Sigmoid colon (tissue), 7 donors: ENCODE measurements around the gene ACVR2B. TPM values are rescaled to one million over a fixed set of nuclear protein-coding genes. Genes with fewer than 3 reads are reported as not detected.

Source experiments
- DNase-seq: peaks from one replicate; pipeline ENCODE4 v3.0.0-alpha.2; 2019
- H3K27ac ChIP-seq, 4 donors: fragments of 200-600 bp; sonication (generic); one replicate each; pipeline ENCODE4 v1.5.1; 2016 to 2019; ENCODE audit warnings: mild to moderate bottlenecking in 1 of 4
- H3K27me3 ChIP-seq, 3 donors: fragments of 200-600 bp; sonication (generic); one replicate each; pipeline ENCODE4 v1.5.1; 2019; ENCODE audit warnings: mild to moderate bottlenecking in 1 of 3
- H3K36me3 ChIP-seq, 4 donors: fragments of 200-600 bp; sonication (generic); one replicate each; pipeline ENCODE4 v1.5.1; 2016 to 2019
- H3K4me1 ChIP-seq, 4 donors: fragments of 200-600 bp; sonication (generic); one replicate each; pipeline ENCODE4 v1.5.1; 2017 to 2019
- H3K4me3 ChIP-seq, 4 donors: fragments of 200-600 bp; sonication (generic); one replicate each; pipeline ENCODE4 v1.5.1; 2017 to 2019; ENCODE audit warnings: mild to moderate bottlenecking in 2 of 4, moderate library complexity in 1 of 4
- H3K9me3 ChIP-seq, 4 donors: fragments of 200-600 bp in 3 of 4; sonication (generic) in 3 of 4; one replicate each; pipeline versions ENCODE4 v1.5.1 to v1.6.1; 2013 to 2019
- CTCF ChIP-seq, 4 experiments: fragments of 450-650 bp in 3 of 4; fragments of 200-600 bp in 1 of 4; IDR thresholded peaks; one replicate each; pipeline ENCODE4 v1.5.1; 2016 to 2019; ENCODE audit warnings: antibody characterized with exemption in 4 of 4, mild to moderate bottlenecking in 3 of 4, moderate library complexity in 2 of 4
- EP300 ChIP-seq, 4 donors: sonication (generic); formaldehyde crosslinking; IDR thresholded peaks; one replicate each; pipeline ENCODE4 v1.6.1; 2017; ENCODE audit warnings: antibody characterized with exemption in 4 of 4
- POLR2A ChIP-seq, 2 donors: fragments of 450-650 bp; IDR thresholded peaks; one replicate each; pipeline ENCODE4 v1.6.1; 2016; ENCODE audit warnings: antibody characterized with exemption in 2 of 2, mild to moderate bottlenecking in 2 of 2, moderate library complexity in 2 of 2
- POLR2AphosphoS5 ChIP-seq, 4 donors: sonication (generic); formaldehyde crosslinking; IDR thresholded peaks; one replicate each; pipeline ENCODE4 v1.6.1; 2017; ENCODE audit warnings: antibody characterized with exemption in 4 of 4
- WGBS, 2 donors: extraction: QIAGEN DNeasy Blood & Tissue Kit; methylation state at CpG; one replicate each; pipeline ENCODE4 v1.1.7; 2013; 5-methylcytosine and 5-hydroxymethylcytosine counted together
- intact Hi-C: fragments of 100-400 bp; cut with DNase I; formaldehyde crosslinking; loops from one replicate; pipeline ENCODE4 v1.15.1; 2023
- polyA plus RNA-seq, 3 donors: library from polyadenylated mRNA; stranded (reverse); fragments of 200-250 nt; gene quantifications; one replicate each; pipeline ENCODE4 v1.2.3, GENCODE V29; 2013
- total RNA-seq, 4 donors: library from RNA; depleted of rRNA; stranded (reverse); fragments of >200 nt; gene quantifications; one replicate each; pipeline ENCODE4 v1.1.0, GENCODE V29; 2016
- donor health status: healthy with polysubstance abuse.
- donor health status: Bipolar disorder and iron deficiency.
- donor health status: healthy.

The ACVR2B gene
- total and polyA plus RNA-seq, 7 donors = 0.46 to 9.1 (median 4.8) TPM

GRCh38 chr3:38519651-38520050, 66.0 kb downstream of the ACVR2B start:
- Histone ChIP-seq H3K4me1 (no peaks in the 10 kb centered on the region), H3K36me3 (peaks cover under 1 to 46% (median 19%) of the 10 kb centered on the region in 4 donors), H3K27ac (no peak overlapping the region), H3K27me3 (no peaks in the 10 kb centered on the region), H3K4me3 (no peak overlapping the region), H3K9me3 (no peaks in the 10 kb centered on the region)
- TF ChIP-seq CTCF (IDR thresholded peaks at IDR 0.05) = no peak
- no peak for TF ChIP-seq EP300 (IDR thresholded peaks at IDR 0.05)
- TF ChIP-seq POLR2AphosphoS5 (IDR thresholded peaks at IDR 0.05) = no peak
- TF ChIP-seq POLR2A (IDR thresholded peaks at IDR 0.05) = no peak
- 47 to 73% methylated on average over 5 of the region's 5 CpGs for WGBS, 2 donors
- intact Hi-C loops = loop anchor here (5.0 kb wide), 1 partner anchor 323 kb away; no protein-coding TSS in a partner anchor
- DNase-seq = no peak

GRCh38 chr3:38521391-38521987, 67.8 kb downstream of the ACVR2B start:
- no peaks in the 10 kb centered on the region for H3K4me1 ChIP-seq
- H3K27me3 ChIP-seq = no peaks in the 10 kb centered on the region
- no peak for DNase-seq
- no peak overlapping the region for H3K27ac ChIP-seq
- no peak overlapping the region for H3K4me3 ChIP-seq
- intact Hi-C loops = loop anchor here (1.0 to 5.0 kb wide), 2 partner anchors 130 to 321 kb away; no protein-coding TSS in a partner anchor
- H3K9me3 ChIP-seq = no peaks in the 10 kb centered on the region
- H3K36me3 ChIP-seq = peaks cover 6 to 51% (median 28%) of the 10 kb centered on the region in 4 donors
- TF ChIP-seq CTCF (IDR thresholded peaks at IDR 0.05) (peak; percentile 66 to 88 (median 83)), EP300 (IDR thresholded peaks at IDR 0.05) (no peak), POLR2AphosphoS5 (IDR thresholded peaks at IDR 0.05) (no peak)
- WGBS, 2 donors = 1 to 8% methylated on average over 5 of the region's 5 CpGs

GRCh38 chr3:38522002-38522401, 68.3 kb downstream of the ACVR2B start:
- H3K36me3 ChIP-seq = peaks cover 6 to 53% (median 28%) of the 10 kb centered on the region in 4 donors
- 93 to 95% methylated on average over 6 of the region's 6 CpGs for WGBS, 2 donors
- no peak overlapping the region for H3K27ac ChIP-seq
- no peaks in the 10 kb centered on the region for H3K27me3 ChIP-seq
- no peak for TF ChIP-seq POLR2AphosphoS5 (IDR thresholded peaks at IDR 0.05)
- no peak for TF ChIP-seq CTCF (IDR thresholded peaks at IDR 0.05)
- TF ChIP-seq POLR2A (IDR thresholded peaks at IDR 0.05) = no peak
- TF ChIP-seq EP300 (IDR thresholded peaks at IDR 0.05) = no peak
- H3K4me3 ChIP-seq = no peak overlapping the region
- H3K9me3 ChIP-seq = no peaks in the 10 kb centered on the region
- intact Hi-C loops = loop anchor here (5.0 kb wide), 1 partner anchor 320 kb away; no protein-coding TSS in a partner anchor
- no peak for DNase-seq
- H3K4me1 ChIP-seq = no peaks in the 10 kb centered on the region

GRCh38 chr3:38524141-38524739, 70.5 kb downstream of the ACVR2B start:
- intact Hi-C loops = loop anchor here (5.0 kb wide), 1 partner anchor 318 kb away; no protein-coding TSS in a partner anchor
- TF ChIP-seq POLR2AphosphoS5 (IDR thresholded peaks at IDR 0.05) (no peak), POLR2A (IDR thresholded peaks at IDR 0.05) (no peak), EP300 (IDR thresholded peaks at IDR 0.05) (no peak), CTCF (IDR thresholded peaks at IDR 0.05) (no peak)
- peaks cover 6 to 57% (median 28%) of the 10 kb centered on the region in 4 donors for H3K36me3 ChIP-seq
- H3K27ac ChIP-seq = no peak overlapping the region
- DNase-seq = no peak
- H3K4me1 ChIP-seq = no peaks in the 10 kb centered on the region
- 96% methylated on average over 5 of the region's 5 CpGs for WGBS, 2 donors
- no peaks in the 10 kb centered on the region for H3K27me3 ChIP-seq
- H3K9me3 ChIP-seq = no peaks in the 10 kb centered on the region
- H3K4me3 ChIP-seq = no peak overlapping the region
